Measurements from ENCODE around the gene SLA2.

GRCh38 chr20:36676701-36677421 lies 30.9 kb upstream of the SLA2 start:
- no peak for TF ChIP-seq POLR2AphosphoS5 (IDR thresholded peaks at IDR 0.05; ENCODE audit: low read depth, low read length)
- TF ChIP-seq TAF1 (IDR thresholded peaks at IDR 0.05; ENCODE audit: borderline replicate concordance, insufficient read depth, low read length): no peak
- no peak for TF ChIP-seq REST (IDR thresholded peaks at IDR 0.05; ENCODE audit: insufficient read depth in 1 of 2, low read depth in 2 of 2, low read length in 2 of 2)

Data from PFSK-1 (cell line).